Liver (tissue), 3 donors: ENCODE results near the gene ASPDH.

Experiments
- GABPA ChIP-seq, 2 donors: IDR thresholded peaks in 1 of 2; conservative IDR thresholded peaks in 1 of 2; 2 replicates each; pipeline ENCODE4 v1.6.1; 2016; ENCODE audit warnings: antibody characterized with exemption in 2 of 2, mild to moderate bottlenecking in 1 of 2, moderate library complexity in 1 of 2
- MAX ChIP-seq: IDR thresholded peaks from 2 replicates; pipeline ENCODE4 v1.6.1; 2016; ENCODE audit warnings: antibody characterized with exemption
- REST ChIP-seq: IDR thresholded peaks from 2 replicates; pipeline ENCODE4 v1.6.1; 2016; ENCODE audit warnings: antibody characterized with exemption, mild to moderate bottlenecking
- SP1 ChIP-seq: IDR thresholded peaks from 2 replicates; pipeline ENCODE4 v1.6.1; 2018; ENCODE audit warnings: antibody characterized with exemption, mild to moderate bottlenecking
- TAF1 ChIP-seq: conservative IDR thresholded peaks from 2 replicates; pipeline ENCODE4 v1.6.1; 2016; ENCODE audit warnings: antibody characterized with exemption, mild to moderate bottlenecking
- ZBTB33 ChIP-seq: IDR thresholded peaks from 2 replicates; pipeline ENCODE4 v1.6.1; 2016; ENCODE audit warnings: antibody characterized with exemption
- TF ChIP-seq, protein P1 (sequence below): fragments of 150-350 bp; IDR thresholded peaks from 2 replicates; pipeline ENCODE4 v1.5.1; 2017; ENCODE audit warnings: improper control_type of control experiment, low read depth, low read length; ENCODE audit not compliant: missing input control
- donor health status: healthy.
- donor health status: healthy.

DNA sequence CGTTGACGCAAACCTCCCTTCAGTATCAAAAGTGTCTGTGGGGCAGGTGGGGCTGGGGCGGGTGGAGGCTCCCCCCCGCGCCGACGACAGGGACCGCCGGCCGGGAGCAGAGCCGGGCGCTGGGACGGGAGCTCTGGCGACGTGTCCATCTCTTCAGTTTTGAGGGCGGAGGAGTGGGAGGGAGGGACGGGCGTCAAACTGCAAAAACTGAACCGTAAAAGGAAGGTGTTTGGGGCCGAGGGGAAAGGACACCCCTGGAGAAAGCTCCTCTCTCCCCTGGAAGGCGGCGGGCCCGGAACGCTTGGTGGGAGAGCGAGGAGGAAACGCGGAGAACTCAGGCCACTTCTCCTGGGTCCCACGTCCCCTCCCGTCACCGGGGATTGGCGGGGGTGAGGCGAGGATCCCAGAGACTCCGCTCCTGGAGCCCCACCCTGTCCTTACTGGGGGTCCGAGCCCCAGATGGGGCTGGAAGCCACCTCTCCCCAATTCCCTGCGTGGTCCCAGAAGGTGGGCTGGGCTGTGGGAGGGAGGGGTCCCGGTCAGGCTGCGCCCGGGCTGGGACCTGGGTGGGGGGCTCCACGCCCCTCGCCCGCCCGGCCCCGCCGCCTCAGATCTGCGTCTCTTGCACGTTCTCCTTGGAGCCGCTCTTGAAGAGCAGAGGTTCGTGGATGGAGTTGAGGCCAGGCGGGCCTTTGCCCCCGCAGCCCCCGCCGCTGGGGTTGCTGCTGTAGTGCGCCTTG lies 3.4 kb upstream of the ASPDH start:
- TF ChIP-seq, protein P1, sequence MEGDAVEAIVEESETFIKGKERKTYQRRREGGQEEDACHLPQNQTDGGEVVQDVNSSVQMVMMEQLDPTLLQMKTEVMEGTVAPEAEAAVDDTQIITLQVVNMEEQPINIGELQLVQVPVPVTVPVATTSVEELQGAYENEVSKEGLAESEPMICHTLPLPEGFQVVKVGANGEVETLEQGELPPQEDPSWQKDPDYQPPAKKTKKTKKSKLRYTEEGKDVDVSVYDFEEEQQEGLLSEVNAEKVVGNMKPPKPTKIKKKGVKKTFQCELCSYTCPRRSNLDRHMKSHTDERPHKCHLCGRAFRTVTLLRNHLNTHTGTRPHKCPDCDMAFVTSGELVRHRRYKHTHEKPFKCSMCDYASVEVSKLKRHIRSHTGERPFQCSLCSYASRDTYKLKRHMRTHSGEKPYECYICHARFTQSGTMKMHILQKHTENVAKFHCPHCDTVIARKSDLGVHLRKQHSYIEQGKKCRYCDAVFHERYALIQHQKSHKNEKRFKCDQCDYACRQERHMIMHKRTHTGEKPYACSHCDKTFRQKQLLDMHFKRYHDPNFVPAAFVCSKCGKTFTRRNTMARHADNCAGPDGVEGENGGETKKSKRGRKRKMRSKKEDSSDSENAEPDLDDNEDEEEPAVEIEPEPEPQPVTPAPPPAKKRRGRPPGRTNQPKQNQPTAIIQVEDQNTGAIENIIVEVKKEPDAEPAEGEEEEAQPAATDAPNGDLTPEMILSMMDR: no peak
- no peak for TF ChIP-seq GABPA (IDR thresholded peaks at IDR 0.05 in 1 of 2, conservative IDR thresholded peaks at IDR 0.05 in 1 of 2)
- TF ChIP-seq TAF1: no peak
- TF ChIP-seq REST: no peak
- no peak for TF ChIP-seq ZBTB33
- no peak for TF ChIP-seq SP1
- TF ChIP-seq MAX: no peak
